ENCODE measurements around the gene NPAS2. TPM values are rescaled to one million over a fixed set of nuclear protein-coding genes. Genes with fewer than 3 reads are reported as not detected.

NPAS2 gene
- total and polyA plus RNA-seq, 2 donors (not counting 3 experiments of a cell fraction or from before 2014, with no cell fraction given) = 29.0 to 53.9 TPM

- dilution Hi-C loops (cut with MboI; ENCODE audit: extremely low pct_ligation_motif_present, low sequenced_read_pairs) = no loop called here
- TF ChIP-seq FOS (IDR thresholded peaks at IDR 0.05; ENCODE audit: borderline replicate concordance, insufficient read depth, low read length) (no peak), CTCF (IDR thresholded peaks at IDR 0.05; ENCODE audit: extremely low read depth in 1 of 2, insufficient read depth in 1 of 2, low read depth in 1 of 2, low read length in 2 of 2) (no peak), EZH2 (IDR thresholded peaks at IDR 0.05; ENCODE audit: borderline replicate concordance, low read depth, low read length, severe bottlenecking) (no peak), MAX (IDR thresholded peaks at IDR 0.05; ENCODE audit: insufficient read depth, insufficient read length) (no peak), JUN (IDR thresholded peaks at IDR 0.05; ENCODE audit: borderline replicate concordance, insufficient read depth, insufficient read length, low read depth) (no peak), MYC (IDR thresholded peaks at IDR 0.05; ENCODE audit: low read depth, low read length) (no peak), GATA2 (IDR thresholded peaks at IDR 0.05; ENCODE audit: insufficient read depth, insufficient read length, low read depth, low read length) (no peak)
- CTCF ChIA-PET = interaction anchor here (1.0 kb wide), 1 partner anchor 8 kb away, joined by 3 read pairs; no protein-coding TSS in a partner anchor
Measured at GRCh38 chr2:100938031-100939026, 118.4 kb downstream of the NPAS2 start.

More at GRCh38 chr2:100938031-100939026, 118.4 kb downstream of the NPAS2 start:
- no peak overlapping the region for H3K4me2 ChIP-seq (ENCODE audit: insufficient read depth, low read length)
- H3K9me1 ChIP-seq (replicated peaks; ENCODE audit: control insufficient read depth, extremely low read depth, insufficient read depth, low read length) = no peaks in the 10 kb centered on the region
- no peaks in the 10 kb centered on the region for H4K20me1 ChIP-seq (replicated peaks; ENCODE audit: control insufficient read depth, extremely low read depth, insufficient read depth, low read length)
- H3K79me2 ChIP-seq (ENCODE audit: control insufficient read depth, insufficient read depth, low read length) = no peaks in the 10 kb centered on the region
- H3K9me3 ChIP-seq (replicated peaks; ENCODE audit: control insufficient read depth, insufficient read depth, low read length) = no peaks in the 10 kb centered on the region
- POLR2A ChIA-PET = no interaction called here
- peaks cover 0 to 19% of the 10 kb centered on the region in 2 experiments for H3K36me3 ChIP-seq (ENCODE audit: control insufficient read depth in 2 of 2, extremely low read depth in 1 of 2, insufficient read depth in 2 of 2, low read length in 2 of 2)
- FAIRE-seq (peak; percentile 18), DNase-seq (ENCODE audit: low read depth, low spot score) (peak; percentile 32)
- BruUV-seq (replicated peaks) = no TSS peak
- intact Hi-C loops (cut with micrococcal nuclease) = no loop called here
- peaks cover 9% of the 10 kb centered on the region for H3K4me1 ChIP-seq (ENCODE audit: control insufficient read depth, extremely low read depth, insufficient read depth, low read length)
- H3K27ac ChIP-seq (ENCODE audit: insufficient read depth, low read depth, low read length) = no peak overlapping the region
- no peak overlapping the region for H2AFZ ChIP-seq (ENCODE audit: low read depth, low read length)
- no peak overlapping the region for H3K4me3 ChIP-seq (replicated peaks in 1 of 3; ENCODE audit: insufficient read depth in 1 of 3, low read depth in 1 of 3, low read length in 3 of 3)
- no peaks in the 10 kb centered on the region for H3K27me3 ChIP-seq (ENCODE audit: control insufficient read depth in 2 of 2, insufficient read depth in 2 of 2, low read length in 2 of 2)
- no peak overlapping the region for H3K9ac ChIP-seq (replicated peaks; ENCODE audit: extremely low read depth, insufficient read depth, low read length)
